Mesothelial cell of epicardium (in vitro differentiated cells): Measurements from ENCODE around the gene GALNT18. TPM values are rescaled to one million over a fixed set of nuclear protein-coding genes. Genes with fewer than 3 reads are reported as not detected.

Experiments used
- DNase-seq, 2 experiments: peaks; one replicate each; pipeline ENCODE4 v3.0.0; 2021; ENCODE audit warnings: low spot score in 2 of 2; ENCODE audit not compliant: unreplicated experiment in 2 of 2
- H3K27ac Mint-ChIP-seq: 2 replicates; pipeline ENCODE4 v1.8.0; 2021; ENCODE audit warnings: mixed read lengths
- H3K27me3 Mint-ChIP-seq: 2 replicates; pipeline ENCODE4 v1.8.0; 2021; ENCODE audit warnings: low read depth, mixed read lengths
- H3K36me3 Mint-ChIP-seq: 2 replicates; pipeline ENCODE4 v1.8.0; 2021; ENCODE audit warnings: mixed read lengths
- H3K4me1 Mint-ChIP-seq: 2 replicates; pipeline ENCODE4 v1.8.0; 2021; ENCODE audit warnings: mixed read lengths
- H3K4me3 Mint-ChIP-seq: 2 replicates; pipeline ENCODE4 v1.8.0; 2021; ENCODE audit warnings: mild to moderate bottlenecking, moderate library complexity, mixed read lengths
- H3K9me3 Mint-ChIP-seq: 2 replicates; pipeline ENCODE4 v1.8.0; 2021; ENCODE audit warnings: mixed read lengths
- total RNA-seq: library from RNA; stranded (reverse); gene quantifications from 3 replicates; pipeline ENCODE4 v1.2.1, GENCODE V29; 2021
- TF ChIP-seq, protein P1 (sequence below): fragments of 200-600 bp; sonication (generic); IDR thresholded peaks from one replicate; pipeline ENCODE4 v1.5.0; 2021; ENCODE audit warnings: antibody characterized with exemption; ENCODE audit not compliant: unreplicated experiment

The GALNT18 gene
- total RNA-seq, 1 donor from 2014 or later, result 4.2 TPM

DNA sequence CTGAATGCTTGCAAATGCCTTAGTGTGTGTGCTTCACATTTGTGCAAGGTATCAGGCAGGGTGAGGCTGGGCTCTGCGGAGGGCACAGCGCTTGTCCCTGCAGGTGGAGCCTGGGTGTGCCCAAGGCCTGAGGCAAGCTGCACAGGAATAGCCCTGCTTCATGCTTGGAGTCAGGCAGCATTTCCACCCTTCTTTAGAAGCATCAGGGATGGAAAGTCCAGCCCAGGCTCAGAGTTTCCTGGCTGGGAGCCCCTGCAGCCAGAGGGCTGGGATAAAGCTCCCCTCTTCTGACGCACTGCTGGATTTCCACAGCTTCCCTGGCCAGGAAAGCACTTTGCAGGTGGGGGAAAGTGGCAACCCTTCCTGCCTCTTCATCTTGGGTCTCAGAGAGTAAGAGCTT lies 63.4 kb downstream of the GALNT18 start:
- Mint-ChIP-seq H3K27me3 (peaks cover 41% of the 10 kb centered on the region), H3K9me3 (no peaks in the 10 kb centered on the region), H3K4me3 (no peak overlapping the region), H3K4me1 (no peaks in the 10 kb centered on the region), H3K27ac (no peak overlapping the region), H3K36me3 (no peaks in the 10 kb centered on the region)
- TF ChIP-seq, protein P1, sequence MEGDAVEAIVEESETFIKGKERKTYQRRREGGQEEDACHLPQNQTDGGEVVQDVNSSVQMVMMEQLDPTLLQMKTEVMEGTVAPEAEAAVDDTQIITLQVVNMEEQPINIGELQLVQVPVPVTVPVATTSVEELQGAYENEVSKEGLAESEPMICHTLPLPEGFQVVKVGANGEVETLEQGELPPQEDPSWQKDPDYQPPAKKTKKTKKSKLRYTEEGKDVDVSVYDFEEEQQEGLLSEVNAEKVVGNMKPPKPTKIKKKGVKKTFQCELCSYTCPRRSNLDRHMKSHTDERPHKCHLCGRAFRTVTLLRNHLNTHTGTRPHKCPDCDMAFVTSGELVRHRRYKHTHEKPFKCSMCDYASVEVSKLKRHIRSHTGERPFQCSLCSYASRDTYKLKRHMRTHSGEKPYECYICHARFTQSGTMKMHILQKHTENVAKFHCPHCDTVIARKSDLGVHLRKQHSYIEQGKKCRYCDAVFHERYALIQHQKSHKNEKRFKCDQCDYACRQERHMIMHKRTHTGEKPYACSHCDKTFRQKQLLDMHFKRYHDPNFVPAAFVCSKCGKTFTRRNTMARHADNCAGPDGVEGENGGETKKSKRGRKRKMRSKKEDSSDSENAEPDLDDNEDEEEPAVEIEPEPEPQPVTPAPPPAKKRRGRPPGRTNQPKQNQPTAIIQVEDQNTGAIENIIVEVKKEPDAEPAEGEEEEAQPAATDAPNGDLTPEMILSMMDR, result no peak
- DNase-seq, result no peak

DNA sequence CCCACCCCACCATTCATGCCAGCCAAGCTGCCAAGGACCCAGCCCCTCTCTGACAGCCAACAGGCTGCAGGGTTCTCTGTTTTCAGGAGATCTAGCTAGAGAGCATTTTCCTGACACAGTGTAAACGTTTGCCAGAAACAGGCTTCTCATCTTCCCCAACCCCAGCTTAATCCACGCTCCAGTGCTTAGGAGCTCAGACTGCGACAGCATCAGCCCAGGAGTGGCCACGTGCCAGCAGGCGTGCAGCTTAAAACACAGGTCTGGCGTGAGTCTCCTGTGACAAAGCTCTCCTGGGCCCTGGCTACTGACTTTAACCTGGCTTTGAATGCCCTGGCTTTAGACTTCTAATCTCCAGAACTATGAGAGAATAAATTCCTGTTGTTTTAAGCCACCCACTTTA lies 66.6 kb downstream of the GALNT18 start:
- Mint-ChIP-seq H3K36me3 (no peaks in the 10 kb centered on the region), H3K27me3 (peaks cover 39% of the 10 kb centered on the region), H3K27ac (no peak overlapping the region), H3K9me3 (no peaks in the 10 kb centered on the region), H3K4me1 (no peaks in the 10 kb centered on the region), H3K4me3 (no peak overlapping the region)
- DNase-seq, result no peak
- TF ChIP-seq, protein P1, result no peak

DNA sequence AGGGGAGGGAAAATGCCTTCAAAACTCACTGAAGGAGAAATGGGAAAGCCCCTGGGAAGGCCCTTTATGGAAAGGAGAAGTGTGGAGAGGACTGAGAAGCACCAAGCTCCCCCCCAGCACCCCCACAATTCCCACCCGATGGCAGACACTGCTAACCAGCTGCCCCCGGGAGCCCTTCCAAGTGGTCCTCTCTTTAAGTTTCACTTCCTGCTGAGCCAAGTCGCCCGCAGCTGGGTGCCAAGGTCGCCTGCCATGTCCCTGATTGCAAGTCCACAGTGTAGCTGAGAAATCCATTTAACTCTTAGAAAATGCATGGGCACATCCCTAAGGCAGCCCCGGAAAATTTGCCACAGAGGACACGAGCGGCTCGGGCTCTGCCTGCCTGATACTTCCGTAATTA lies 68.2 kb downstream of the GALNT18 start:
- no peak overlapping the region for H3K27ac Mint-ChIP-seq

DNA sequence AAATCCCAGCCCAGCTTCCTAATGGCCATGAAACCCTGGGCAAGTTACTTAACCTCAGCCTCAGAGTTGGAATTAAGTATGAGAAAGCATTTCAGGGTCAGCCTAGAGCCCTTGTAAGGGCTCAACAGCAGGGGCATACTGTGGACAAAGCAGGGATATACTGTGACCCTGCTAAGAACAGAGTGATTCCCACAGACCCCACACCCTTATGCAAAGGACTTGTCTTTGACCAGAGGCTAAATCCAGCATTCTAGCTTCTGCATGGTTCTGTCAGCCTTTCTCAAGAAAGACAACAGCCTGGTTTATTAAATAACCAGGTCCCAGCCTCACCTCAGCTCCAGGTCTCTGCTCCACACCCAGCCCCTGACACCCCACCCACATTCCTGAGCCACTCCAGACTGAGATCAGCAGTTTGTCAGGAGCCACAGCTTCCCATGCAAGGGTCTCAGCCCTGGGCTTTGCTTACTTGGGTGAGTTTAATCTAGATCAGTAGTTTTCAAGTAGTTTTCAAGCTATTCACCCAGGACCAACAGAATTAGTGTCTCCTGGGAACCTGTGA lies 69.2 kb downstream of the GALNT18 start:
- Mint-ChIP-seq H3K36me3 (no peaks in the 10 kb centered on the region), H3K4me1 (no peaks in the 10 kb centered on the region), H3K27ac (no peak overlapping the region), H3K9me3 (no peaks in the 10 kb centered on the region), H3K4me3 (no peak overlapping the region), H3K27me3 (peaks cover 20% of the 10 kb centered on the region)
- DNase-seq, result no peak
- TF ChIP-seq, protein P1, result no peak

More for the DNA sequence above, 68.2 kb downstream of the GALNT18 start:
- TF ChIP-seq, protein P1, result no peak
- no peaks in the 10 kb centered on the region for H3K36me3 Mint-ChIP-seq
- H3K9me3 Mint-ChIP-seq, result no peaks in the 10 kb centered on the region
- DNase-seq, result no peak
- no peak overlapping the region for H3K4me3 Mint-ChIP-seq
- no peaks in the 10 kb centered on the region for H3K4me1 Mint-ChIP-seq
- H3K27me3 Mint-ChIP-seq, result peaks cover 28% of the 10 kb centered on the region

DNA sequence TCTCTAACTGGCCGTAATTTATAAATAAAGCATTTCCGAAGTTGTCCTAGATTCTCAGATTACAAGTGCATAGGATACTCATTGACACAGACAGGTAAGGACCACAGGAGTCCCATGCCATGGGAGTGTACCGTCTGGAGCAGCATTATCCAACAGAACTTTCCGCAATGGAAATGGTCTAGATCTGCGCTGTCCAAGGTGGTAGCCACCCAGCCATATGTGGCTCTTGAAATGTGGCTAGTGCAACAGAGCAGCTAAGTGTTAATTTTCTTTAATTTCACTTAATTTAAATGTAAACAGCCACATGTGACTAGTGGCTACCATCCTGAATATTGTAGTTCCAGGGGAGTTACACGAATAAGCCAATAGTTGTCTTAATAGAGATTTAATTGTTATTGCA lies 71.3 kb downstream of the GALNT18 start:
- H3K4me1 Mint-ChIP-seq, result no peaks in the 10 kb centered on the region
- peaks cover 21% of the 10 kb centered on the region for H3K27me3 Mint-ChIP-seq
- TF ChIP-seq, protein P1, result no peak
- DNase-seq, result no peak
- no peak overlapping the region for H3K4me3 Mint-ChIP-seq
- H3K27ac Mint-ChIP-seq, result no peak overlapping the region
- H3K36me3 Mint-ChIP-seq, result no peaks in the 10 kb centered on the region
- no peaks in the 10 kb centered on the region for H3K9me3 Mint-ChIP-seq
